Sigmoid colon (tissue), 3 donors: ENCODE data around the gene ZNF44.

ENCODE experiments used
- CTCF ChIP-seq, 4 experiments: fragments of 450-650 bp in 3 of 4; fragments of 200-600 bp in 1 of 4; IDR thresholded peaks; one replicate each; pipeline ENCODE4 v1.5.1; 2016 to 2019; ENCODE audit warnings: antibody characterized with exemption in 4 of 4, mild to moderate bottlenecking in 3 of 4, moderate library complexity in 2 of 4
- POLR2A ChIP-seq, 2 donors: fragments of 450-650 bp; IDR thresholded peaks; one replicate each; pipeline ENCODE4 v1.6.1; 2016; ENCODE audit warnings: antibody characterized with exemption in 2 of 2, mild to moderate bottlenecking in 2 of 2, moderate library complexity in 2 of 2

- TF ChIP-seq CTCF (IDR thresholded peaks at IDR 0.05) (no peak), POLR2A (IDR thresholded peaks at IDR 0.05) (no peak)
Measured at GRCh38 chr19:12261554-12261953, 33.1 kb downstream of the ZNF44 start.
